ENCODE results near the gene MAN1A1.

DNA sequence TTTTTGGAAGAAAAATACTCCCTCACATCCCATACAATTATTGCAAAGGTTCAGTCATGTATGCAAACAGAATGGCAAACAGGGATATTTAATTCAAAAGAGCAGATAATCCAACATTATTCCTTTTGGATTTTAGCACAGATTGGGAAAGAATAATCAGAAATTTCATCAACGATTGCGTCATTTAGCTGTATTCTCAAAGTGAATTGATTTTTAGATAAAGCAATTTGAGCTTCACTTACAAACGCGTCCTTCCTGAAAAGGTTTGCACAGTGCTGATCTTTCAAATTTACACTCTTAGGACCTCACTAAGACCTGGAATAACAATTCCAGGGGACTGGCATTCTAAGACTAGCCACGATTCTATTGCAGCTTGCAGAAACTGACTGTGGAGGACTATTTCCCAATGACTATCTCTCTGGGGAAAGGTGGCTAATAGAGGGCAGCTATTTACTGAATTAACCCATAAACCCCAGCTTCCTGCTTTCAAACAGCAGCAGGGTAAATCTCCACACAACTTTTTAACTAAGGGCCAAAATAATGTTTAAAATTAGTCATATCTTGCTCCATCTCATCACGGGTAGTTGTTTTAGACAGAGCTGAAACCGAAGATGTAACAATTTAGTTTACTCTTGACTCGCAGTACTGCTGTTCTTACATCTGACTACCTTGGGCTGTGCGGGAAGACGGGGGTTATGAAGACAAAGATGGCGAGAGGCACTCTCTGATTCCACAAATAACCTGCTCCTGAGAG lies 139.9 kb downstream of the MAN1A1 start:
- TF ChIP-seq, protein P1, sequence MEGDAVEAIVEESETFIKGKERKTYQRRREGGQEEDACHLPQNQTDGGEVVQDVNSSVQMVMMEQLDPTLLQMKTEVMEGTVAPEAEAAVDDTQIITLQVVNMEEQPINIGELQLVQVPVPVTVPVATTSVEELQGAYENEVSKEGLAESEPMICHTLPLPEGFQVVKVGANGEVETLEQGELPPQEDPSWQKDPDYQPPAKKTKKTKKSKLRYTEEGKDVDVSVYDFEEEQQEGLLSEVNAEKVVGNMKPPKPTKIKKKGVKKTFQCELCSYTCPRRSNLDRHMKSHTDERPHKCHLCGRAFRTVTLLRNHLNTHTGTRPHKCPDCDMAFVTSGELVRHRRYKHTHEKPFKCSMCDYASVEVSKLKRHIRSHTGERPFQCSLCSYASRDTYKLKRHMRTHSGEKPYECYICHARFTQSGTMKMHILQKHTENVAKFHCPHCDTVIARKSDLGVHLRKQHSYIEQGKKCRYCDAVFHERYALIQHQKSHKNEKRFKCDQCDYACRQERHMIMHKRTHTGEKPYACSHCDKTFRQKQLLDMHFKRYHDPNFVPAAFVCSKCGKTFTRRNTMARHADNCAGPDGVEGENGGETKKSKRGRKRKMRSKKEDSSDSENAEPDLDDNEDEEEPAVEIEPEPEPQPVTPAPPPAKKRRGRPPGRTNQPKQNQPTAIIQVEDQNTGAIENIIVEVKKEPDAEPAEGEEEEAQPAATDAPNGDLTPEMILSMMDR (IDR thresholded peaks at IDR 0.05) = no peak
- TF ChIP-seq, protein P2, sequence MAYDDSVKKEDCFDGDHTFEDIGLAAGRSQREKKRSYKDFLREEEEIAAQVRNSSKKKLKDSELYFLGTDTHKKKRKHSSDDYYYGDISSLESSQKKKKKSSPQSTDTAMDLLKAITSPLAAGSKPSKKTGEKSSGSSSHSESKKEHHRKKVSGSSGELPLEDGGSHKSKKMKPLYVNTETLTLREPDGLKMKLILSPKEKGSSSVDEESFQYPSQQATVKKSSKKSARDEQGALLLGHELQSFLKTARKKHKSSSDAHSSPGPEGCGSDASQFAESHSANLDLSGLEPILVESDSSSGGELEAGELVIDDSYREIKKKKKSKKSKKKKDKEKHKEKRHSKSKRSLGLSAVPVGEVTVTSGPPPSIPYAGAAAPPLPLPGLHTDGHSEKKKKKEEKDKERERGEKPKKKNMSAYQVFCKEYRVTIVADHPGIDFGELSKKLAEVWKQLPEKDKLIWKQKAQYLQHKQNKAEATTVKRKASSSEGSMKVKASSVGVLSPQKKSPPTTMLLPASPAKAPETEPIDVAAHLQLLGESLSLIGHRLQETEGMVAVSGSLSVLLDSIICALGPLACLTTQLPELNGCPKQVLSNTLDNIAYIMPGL (CRISPR knock-in tag; IDR thresholded peaks at IDR 0.05) = no peak
- TF ChIP-seq NFATC4 (CRISPR knock-in tag; IDR thresholded peaks at IDR 0.05) (no peak), ZNF263 (CRISPR knock-in tag; IDR thresholded peaks at IDR 0.05; ENCODE audit: low read depth) (no peak), SP1 (CRISPR knock-in tag; conservative IDR thresholded peaks at IDR 0.05) (no peak)
- TF ChIP-seq, protein P3, sequence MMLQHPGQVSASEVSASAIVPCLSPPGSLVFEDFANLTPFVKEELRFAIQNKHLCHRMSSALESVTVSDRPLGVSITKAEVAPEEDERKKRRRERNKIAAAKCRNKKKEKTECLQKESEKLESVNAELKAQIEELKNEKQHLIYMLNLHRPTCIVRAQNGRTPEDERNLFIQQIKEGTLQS (CRISPR knock-in tag; conservative IDR thresholded peaks at IDR 0.05) = no peak
- TF ChIP-seq, protein P4, sequence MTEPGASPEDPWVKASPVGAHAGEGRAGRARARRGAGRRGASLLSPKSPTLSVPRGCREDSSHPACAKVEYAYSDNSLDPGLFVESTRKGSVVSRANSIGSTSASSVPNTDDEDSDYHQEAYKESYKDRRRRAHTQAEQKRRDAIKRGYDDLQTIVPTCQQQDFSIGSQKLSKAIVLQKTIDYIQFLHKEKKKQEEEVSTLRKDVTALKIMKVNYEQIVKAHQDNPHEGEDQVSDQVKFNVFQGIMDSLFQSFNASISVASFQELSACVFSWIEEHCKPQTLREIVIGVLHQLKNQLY (CRISPR knock-in tag; IDR thresholded peaks at IDR 0.05) = no peak
- TF ChIP-seq, protein P5, sequence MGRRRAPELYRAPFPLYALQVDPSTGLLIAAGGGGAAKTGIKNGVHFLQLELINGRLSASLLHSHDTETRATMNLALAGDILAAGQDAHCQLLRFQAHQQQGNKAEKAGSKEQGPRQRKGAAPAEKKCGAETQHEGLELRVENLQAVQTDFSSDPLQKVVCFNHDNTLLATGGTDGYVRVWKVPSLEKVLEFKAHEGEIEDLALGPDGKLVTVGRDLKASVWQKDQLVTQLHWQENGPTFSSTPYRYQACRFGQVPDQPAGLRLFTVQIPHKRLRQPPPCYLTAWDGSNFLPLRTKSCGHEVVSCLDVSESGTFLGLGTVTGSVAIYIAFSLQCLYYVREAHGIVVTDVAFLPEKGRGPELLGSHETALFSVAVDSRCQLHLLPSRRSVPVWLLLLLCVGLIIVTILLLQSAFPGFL (CRISPR knock-in tag; IDR thresholded peaks at IDR 0.05; ENCODE audit: borderline replicate concordance) = no peak
